HG02870 (cell line): ENCODE measurements around the gene OSBPL6.

Experiments used
- ATAC-seq: cut with Tn5 transposase; IDR thresholded peaks from one replicate; pipeline ENCODE4 v1.9.1; 2021; ENCODE audit warnings: mild to moderate bottlenecking, moderate library complexity; ENCODE audit not compliant: unreplicated experiment

OSBPL6 gene

DNA sequence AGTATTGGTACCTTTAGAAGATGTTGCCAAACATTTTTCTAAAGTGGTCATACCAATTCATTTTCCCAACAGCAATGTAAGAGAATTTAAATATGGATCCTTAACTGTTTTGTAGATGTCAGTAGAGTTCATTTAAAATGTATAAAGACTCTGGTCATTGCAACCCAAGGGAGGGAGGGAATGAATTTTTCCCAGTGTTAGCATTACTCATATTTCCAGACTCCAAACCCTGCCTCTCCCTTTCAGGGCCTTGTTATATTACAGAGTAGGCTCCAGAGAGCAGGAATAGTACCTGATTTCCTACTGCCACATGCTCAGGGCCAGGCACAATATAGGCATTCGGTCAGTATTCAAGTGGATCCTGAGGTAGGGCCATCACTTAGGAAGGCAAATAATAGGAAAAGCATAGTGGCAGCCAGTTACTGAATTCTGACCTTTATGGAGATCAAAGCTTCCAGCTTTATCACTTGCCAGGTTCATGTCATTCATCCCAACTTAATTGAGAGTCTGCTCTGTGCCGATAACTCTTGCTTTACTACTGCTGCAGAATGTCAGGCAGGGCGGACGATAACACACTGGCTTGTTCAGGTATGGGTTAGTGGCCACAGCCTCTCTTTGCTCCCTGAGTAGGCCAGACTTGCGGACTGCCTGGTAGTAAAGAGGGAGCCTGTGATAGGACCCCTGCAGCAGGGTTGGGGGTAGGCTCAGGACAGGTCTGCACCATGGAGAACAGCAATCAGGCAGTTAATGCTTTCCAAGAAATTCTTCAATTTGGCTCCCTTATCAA, 75.3 kb downstream of the OSBPL6 start:
- ATAC-seq, result no peak

DNA sequence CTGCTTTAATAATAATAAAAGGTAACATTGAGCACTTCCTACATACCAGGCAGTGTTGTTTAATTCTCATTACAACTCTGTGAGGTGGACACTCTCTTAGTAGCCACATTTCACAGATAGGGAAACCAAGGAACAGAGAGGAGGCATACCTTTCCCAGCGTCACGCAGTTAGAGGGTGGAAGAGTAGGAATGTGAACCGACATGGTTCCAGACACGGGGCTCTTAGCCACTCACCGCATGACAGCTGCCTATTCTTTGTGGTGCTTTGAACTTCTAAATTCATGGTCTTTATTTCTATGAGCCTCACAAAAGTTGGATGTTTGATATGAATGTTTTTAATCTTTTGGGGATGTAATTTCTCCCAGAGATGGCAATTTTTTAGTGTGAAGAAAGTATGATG, 76.0 kb downstream of the OSBPL6 start:
- no peak for ATAC-seq

DNA sequence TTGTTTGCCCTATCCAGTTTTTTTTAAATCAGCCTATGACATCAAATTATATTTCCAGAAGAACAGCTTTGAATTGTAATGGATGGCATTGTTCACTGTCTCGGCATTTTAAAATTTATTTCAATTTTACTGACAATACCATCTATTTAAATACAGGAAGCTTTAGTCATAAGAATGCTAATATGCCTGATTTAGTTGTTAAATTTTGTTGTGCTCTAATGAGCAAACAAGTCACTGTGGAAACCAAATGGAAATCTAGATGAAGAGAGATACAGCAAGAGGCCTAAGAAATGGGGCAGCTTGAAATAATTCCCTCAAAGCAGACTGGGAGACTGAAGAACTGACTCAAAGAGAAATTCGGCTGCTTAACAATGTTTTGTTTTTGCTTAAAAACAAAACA, 76.8 kb downstream of the OSBPL6 start:
- no peak for ATAC-seq

DNA sequence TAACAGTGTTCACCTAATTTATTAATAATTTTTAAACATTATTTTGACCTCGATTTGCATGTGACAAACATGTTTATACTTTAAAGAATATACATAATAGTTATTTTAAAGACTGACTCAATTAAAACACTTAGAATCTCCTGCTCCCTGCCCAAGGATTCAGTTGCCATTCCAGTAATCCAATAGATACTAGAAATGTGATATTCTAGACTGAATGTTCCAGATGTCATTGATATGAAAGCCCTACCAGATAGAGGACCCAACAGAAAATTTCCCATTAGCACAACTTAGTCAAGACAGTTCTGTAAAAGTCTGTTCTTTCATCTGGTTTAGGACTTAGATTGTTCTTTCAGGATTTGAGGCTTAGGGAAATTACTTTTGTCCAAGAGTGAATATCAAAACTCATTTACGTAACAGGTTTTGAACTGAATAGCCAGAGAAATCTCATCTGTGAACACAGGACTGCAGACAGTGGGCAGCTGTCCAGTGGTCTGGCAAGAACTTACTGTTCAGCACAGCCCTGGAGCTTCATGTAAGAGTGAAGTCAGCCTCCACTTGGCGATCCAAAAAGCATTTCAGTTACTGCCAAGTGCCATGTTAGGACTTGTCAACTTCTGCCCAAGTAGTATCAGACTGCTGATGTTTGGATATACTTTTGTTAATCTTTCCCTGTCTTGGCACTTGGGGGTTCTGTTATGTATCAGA, 77.5 kb downstream of the OSBPL6 start:
- ATAC-seq, result no peak

DNA sequence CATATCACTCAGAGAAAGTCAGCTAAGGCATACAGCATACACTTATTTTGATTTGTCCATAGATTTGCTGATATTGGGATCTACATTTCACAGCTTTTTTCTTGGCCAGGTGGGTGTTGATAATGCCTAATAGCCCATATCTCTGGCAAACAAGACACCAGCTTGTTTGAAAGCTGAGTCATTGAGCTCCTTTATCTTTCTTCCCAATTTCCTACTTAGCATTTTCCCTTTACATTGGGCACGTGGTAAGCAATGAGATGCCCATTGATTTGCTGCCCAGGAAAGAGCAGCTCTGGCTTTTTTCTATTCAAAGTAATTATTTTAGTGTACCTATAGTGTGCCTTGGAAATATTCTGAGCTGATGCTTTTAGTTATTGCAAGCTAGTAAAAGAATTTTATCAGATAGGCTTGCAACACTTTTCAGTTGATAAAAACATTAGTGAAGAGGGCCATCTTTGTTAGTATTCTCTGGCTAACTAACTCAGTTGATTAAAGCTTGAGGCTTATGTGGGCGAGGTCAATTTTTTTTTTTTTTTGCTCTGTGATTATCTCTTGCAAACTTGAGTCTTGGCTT, 79.6 kb downstream of the OSBPL6 start:
- ATAC-seq, result no peak

DNA sequence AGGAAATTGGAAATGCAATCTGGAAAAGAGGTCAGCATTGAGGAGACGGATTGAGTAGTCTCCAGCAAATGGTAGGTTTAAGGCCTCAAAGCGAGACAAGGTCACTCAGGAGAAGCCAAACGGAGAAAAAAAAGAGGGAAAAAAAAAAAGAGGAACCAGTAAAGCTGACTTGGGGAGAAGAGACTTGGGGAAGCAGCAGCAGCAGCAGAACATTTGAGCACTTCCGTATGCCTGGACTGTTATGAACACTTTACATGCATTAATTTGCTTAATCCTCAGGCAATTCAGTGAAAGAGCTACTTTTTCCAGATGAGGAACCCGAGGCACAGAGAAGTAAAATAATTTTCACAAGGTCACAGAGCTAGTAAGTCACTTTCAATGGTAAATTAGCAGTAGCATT, 81.3 kb downstream of the OSBPL6 start:
- ATAC-seq, result no peak

DNA sequence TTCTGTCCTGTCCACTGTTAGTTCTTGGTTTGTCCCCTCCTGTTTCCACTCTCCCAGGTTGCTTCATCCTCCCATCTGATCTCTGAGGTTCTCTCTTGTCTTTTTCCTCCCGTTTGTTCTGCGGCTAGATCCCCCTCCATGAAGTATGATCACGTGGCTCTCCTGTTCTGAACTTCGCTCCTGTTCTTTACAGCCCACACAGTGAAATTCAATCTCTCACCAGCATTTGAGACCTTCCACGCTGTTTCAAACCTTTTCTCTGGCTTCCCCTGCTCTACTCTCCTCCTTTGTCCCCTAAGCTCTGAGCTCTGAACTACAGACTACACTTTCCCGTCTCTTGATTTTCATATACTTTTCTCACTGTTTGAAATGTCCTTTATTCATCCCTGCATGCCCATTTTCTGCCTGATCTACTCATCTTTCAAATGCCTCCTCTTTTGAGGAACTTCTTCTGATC, 83.5 kb downstream of the OSBPL6 start:
- ATAC-seq, result no peak

DNA sequence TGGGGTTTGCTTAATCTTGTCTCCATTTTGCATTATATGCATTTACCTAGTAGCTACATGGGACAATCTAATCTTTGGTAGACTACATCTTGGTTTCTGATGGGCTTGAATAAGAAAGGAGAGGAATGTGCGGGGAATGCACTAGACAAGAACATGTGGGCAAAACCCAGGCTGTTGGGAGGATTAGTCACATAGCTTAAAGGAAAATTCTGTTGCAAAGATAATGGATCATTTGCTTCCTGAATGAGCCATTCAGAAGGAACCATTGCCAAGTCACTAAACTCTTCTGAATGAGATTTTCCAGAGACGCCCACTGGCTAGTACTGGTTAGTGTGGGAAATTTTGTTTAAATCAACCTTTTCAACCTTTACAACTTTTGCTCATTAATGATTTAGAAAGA, 84.8 kb downstream of the OSBPL6 start:
- no peak for ATAC-seq

DNA sequence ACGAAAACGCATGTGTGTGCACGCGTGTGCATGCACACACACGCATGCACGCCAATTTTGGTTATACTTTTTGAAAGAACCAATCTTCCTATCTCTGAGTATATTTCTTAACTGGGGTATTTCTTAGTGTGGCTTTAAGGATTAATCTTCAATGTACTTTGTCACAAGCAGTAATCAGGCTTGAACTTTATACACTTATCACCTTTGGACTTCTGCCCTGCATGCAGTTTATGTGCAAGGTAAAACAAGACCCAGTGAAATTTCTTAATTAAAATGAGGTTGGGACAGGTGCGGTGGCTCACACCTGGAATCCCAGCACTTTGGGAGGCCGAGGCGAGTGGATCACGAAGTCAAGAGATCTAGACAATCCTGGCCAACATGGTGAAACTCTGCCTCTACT, 85.3 kb downstream of the OSBPL6 start:
- ATAC-seq, result no peak

DNA sequence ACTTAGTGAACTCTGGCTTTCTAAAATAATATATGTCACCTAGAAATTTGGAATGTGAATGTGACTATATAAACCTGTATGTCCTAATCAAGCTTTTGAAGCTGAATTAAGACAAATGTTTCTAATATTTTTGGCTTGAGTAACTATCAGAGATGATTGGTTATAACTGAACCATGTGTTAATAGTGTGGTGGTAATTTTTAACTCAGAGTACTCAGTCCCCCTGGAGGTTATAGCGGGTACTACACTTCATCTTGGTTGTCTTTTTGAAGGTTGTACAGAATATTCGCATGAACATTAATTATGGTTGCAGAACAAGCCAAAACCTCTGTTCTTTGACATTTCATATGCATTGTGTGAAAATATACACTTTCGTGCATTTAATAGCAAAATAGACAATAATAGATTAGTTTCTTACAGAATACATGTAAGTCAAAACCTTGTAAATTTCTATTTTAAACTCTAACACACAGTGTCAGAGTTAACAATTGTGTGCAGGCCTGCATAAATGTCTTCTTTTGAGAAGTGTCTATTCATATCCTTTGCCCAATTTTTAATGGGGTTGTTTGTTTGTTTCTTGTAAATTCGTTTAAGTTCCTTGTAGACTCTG, 86.0 kb downstream of the OSBPL6 start:
- peak; percentile 92 for ATAC-seq

DNA sequence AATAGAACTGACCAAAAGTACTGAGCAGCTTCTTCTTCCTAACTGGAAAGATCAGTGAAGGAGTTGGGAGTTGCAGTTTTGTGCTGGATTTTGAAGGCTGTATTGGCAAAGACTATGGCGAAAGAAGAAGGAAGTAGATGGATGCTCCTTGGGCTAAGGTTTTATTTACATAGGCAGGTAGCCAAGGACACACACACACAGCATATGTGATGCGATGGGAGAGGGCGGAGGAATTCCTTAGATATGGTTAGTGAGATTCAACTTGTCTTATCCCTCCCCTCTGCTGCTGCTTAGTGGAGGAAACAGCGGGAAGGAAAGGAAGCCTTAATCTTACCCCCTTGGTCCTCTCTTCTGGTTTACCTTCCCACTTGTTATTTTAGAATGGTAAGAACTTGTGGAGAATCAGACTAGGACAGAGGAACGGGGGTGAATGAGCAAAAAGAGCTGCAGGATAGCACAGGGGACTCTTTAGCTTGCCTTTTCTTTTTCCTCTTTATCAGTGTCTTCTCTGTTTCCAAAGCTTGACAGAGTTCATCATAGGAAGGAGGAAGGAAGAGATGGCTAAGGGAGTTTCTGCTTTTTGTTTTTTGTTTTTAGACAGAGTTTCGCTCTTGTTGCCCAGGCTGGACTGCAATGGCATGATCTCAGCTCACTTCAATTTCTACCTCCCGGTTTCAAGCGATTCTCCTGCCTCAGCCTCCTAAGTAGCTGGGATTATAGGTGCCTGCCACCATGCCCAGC, 87.9 kb downstream of the OSBPL6 start:
- ATAC-seq, result no peak

DNA sequence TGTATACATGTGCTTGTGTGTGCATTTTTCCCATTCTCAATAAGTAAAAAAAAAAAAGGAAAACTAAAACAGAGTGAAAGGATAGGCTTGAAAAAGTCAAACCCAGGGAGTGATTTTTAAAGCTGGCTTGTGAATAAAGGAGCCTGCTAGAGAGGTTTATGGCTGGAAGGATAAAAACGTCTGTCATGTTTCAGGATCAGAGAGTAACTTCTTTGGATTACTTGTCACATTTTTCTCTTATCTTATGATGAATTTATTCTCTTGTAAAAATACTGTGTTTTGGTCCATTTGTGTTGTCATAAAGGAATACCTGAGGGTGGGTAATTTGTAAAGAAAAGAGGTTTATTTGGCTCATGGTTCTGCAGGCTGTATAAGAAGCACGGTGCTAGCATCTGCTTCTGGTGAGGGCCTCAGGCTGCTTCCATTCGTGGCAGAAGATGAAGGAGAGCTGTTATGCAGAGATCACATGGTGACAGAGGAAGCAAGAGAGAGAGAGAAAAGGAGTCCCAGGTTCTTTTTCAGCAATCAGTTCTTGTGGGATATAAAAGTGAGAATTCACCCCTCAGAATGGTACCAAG, 89.1 kb downstream of the OSBPL6 start:
- ATAC-seq, result no peak

DNA sequence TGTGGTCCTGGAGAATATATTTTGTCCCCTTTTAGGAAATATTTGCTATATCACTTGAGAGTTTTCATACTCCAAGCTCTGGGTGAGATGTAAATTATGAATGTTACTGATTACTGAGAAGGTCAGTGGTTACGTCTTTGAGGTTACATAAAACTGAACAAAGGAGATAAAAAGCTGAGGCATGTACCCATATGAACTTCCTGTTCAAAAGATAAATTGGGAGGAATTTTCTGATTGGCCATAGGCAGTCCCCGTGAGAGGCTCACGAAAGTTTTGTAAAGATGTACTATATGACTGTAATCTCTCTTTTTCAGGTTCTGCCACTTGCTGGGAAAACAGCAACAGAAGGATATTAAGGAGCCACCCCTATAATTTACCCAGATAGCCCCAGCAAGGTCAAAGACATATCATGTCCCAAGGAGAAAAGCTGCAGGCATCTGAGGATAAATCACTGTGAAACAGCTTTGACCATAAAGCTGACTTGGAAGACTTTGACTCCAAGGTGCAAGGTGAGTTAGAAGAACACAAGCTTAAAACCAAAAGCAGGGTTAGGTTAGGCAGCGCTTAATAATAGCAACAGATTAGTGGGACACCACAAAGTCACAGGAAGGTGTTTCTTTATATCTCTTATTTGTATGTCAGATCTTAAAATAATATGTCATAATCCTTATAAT, 90.4 kb downstream of the OSBPL6 start:
- no peak for ATAC-seq

DNA sequence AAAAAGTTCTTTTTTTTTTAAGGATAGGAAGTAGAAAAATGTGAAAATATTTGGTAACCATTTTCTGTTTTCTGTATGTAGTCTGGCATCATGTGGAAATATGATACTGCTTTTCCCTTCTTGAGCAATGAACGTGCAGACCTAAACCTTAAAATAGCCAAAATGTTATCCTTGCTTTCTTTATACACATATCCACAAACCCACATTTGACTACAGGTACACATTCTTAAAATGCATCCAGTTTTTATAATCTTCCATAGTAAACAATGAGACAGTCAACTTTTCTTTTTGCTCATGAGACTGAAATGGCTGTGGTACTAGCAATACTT, 90.9 kb downstream of the OSBPL6 start:
- no peak for ATAC-seq

DNA sequence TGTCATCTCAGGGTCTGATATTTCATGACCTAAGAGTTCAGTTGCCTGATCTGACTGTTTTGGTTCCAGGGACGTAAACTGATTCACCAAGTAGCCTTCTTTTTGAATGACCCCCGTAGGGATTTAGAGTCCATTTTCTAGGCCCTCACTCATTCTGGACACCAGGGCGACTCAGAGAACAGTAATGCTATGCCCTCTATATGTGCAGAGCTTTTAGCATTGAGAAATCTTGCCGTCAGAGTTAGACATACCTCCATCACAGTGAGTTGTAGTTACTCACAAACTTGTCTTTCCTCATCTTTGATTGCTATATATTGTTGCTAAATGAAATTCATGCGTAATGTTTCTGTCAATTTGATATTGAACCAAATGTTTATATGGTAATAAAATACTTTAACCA, 92.3 kb downstream of the OSBPL6 start:
- ATAC-seq, result no peak

DNA sequence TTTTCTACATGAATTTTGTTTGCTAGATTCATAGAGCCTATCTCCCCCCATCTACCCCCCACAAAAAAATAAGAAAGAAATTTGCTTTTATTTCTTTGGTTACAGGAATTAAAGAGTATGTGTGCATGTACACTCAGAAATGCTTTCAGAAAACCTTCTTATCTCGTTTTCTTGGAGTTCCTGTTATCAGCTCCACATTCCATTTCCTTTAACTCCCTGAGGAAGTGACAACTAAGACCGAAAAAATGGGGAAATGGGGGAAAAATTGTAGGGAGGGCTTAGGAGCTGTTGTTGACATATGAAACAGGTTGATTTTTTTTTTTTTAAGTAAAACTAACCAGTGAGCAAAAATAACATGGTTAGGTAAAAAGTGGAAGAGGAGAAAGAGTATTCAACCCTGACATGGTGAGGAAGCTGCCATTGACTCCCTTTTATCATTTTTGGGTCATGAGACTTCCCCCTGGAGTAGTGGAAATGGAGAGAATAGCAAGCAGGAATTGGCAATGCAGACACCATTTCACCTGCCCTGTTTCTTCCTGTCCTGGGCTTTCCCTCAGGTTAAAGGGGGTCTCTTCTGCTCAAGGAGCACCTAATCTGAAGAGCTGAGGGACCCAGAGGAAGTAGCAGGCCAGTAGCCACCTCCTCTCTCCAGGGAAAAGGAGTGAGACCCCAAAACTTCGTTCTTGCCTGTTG, 93.5 kb downstream of the OSBPL6 start:
- no peak for ATAC-seq

DNA sequence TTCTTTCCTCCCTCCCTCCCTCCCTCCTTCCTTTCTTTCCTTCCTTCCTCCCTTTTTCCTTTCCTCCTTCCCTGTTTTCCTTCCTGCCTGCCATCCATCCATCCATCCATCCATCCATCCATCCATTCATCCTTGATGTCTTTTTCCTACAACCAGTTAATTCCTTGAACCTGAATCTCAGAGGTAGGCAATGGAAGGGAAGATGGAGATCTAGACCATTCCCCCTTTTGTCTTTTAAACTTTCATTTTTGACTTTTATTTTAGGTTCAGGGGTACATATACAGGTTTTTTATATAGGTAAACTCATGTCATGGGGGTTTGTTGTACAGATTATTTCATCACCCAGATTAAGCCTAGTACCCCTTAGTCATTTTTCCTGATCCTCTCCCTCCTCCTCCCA, 97.4 kb downstream of the OSBPL6 start:
- ATAC-seq, result no peak

DNA sequence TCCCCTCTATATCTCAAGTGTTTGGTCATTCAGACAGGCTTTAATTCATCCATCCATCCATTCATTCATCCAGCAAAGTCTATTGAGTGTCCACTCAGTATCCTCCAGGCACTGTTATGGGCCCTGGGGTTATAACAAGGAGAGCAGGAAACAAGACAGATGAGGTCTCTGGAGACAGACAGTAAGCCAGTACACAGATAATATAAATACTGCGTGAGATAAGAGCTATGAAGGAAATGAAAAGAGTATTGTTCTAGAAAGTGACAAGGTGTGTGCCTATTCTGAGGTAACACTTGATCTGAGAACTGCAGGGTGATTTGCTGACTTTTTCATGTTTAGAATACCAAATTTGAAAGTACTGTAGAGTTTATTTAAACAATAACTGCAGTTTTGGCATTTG, 98.3 kb downstream of the OSBPL6 start:
- no peak for ATAC-seq

DNA sequence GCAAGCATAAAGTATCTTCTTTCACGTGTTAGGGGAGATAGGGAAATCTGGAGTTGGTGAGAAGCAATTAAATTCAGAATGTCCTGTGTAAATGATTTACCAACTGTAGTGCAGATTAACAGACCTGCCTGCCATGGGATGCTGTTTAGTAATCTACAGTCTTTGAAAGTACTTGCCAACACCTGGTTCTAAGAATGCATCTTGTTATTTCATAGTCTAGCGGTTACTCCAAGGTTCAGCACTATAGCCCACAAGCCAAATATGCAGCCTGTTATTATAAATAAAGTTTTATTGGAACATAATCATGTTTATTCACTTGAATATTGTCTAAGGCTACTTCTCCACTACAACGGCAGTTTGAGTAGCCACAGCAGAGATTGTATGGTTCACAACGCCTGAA, 100.8 kb downstream of the OSBPL6 start:
- no peak for ATAC-seq

DNA sequence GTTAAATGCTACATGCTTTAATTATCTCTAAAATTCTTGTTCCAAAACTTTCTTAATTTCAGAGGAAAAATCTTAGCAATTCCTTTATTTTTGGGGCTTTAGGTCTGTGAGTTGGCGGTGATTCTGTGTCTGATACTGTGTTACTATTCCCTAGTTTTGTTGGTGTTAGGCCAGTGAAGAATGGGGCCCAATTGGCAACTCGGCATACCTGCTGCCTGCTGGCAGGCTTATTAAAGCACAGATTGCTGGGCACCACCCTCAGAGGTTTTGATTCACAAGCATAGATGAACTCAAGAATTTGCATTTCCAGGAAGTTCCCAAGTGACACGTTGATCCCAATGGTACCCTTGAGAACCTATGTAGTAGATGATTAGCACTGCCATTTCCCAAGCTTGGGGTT, 101.6 kb downstream of the OSBPL6 start:
- ATAC-seq, result no peak
